HG03045 (cell line): Measurements from ENCODE around the gene MED13L.
"Not testable (repeated sequence)": the region's sequence is repeated elsewhere in the genome, so short reads cannot be mapped to it uniquely, and the experiment has no call there.

ENCODE experiments used
- ATAC-seq: cut with Tn5 transposase; IDR thresholded peaks from one replicate; pipeline ENCODE4 v1.9.1; 2021; ENCODE audit warnings: mild to moderate bottlenecking, moderate library complexity; ENCODE audit not compliant: unreplicated experiment

MED13L gene

DNA sequence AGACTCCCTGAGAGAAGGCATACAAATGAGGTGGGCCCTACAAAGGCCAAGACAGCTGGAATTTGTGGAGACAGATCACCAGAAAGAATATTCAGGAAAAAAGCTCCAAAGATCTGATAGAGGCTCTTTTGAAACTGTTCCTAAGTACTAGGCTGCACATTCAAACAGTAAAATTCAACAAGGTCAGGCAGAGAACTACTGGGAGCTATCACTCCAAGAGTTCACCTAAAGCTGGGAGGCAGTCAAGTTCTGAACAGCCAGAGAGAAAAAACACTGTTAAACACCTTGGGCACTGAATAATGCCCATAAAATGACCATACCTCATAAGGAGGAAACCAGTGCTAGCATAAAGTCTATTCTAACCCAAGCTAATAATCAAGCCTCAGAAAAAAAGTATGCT, 28.6 kb downstream of the MED13L start:
- ATAC-seq: no peak

DNA sequence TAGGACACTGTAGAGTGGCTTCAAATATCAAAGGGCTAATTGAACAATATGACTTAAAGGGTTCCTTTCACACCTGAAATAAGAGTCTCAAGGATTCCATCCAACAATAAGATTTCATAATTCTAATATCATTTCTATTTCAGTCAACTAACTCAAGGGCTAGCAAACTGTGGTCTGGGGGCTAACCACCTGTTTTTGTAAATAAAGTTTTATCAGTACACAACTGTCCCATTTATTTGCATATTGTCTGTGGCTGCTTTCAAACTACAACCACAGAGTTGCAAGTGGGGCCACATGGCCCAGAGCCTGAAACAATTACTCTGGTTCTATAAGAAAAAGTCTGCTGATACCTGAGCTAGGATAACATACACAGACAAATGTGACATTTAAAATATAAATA, 29.1 kb downstream of the MED13L start:
- ATAC-seq: no peak

DNA sequence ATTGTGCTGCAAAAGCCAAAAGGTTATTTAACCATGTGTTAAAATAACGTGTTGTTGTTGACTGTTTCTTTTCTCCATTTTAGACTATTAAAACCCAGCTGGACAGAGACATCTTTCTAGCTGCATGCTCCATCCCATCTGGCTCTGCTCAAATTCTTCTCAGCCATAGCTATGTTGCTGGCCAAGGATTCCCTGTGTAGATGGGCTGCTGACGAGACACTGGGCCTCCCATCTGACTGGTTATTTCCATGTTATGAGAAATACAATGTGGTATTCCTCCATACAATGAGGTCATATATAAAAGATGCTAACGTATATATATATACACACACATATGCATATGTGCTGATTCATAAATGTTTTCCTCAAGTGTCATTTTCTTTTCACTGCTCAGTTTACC, 30.1 kb downstream of the MED13L start:
- ATAC-seq: no peak

- ATAC-seq: no peak
These were observed 30.9 kb downstream of the MED13L start for GRCh38 chr12:116246490-116247179.

GRCh38 chr12:116245189-116245588, 32.3 kb downstream of the MED13L start:
- ATAC-seq: no peak

DNA sequence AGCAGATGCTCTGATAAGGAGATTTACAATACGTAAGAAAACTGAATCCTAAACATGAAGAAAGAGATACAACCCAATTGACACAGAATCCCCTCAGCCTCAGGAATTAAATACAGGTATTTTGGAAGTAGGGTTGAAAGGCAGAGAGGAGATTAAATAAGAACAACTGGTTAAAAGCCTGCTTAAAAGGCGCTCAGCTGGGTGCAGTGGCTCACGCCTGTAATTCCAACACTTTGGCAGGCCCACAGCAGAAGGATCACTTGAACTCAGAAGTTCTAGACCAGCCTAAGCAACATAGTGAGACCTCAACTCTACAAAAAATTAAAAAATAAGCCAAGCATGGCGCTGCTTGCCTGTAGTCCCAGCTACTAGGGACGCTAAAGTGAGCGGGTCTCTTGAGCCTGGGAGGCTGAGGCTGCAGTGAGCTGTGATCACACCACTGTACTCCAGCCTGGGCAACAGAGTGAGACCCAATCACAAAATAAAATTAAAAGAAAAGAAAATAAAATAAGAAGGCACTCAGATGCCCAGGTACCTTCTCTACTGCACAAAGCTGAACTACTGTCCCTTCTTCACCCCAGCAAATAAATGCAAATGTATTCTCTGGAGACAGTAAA, 32.9 kb downstream of the MED13L start:
- no peak for ATAC-seq

DNA sequence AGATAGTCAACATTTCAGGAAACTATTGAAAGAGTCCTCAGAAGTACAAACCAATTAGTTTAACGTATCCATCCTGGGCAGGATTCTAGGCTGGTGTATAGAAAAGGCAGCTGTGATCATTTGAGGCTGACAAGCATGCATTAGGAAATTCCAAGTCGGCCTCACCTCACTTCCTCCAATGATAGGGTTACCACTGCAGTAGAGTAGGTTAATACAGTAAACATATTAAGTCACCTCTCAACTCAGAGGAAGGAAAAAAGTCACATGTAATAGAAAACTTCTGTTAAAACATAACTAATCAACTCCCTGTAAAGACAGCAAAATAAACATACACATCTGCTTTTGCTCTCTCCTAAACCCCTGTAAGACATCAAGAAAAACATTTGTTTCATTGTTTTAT, 33.5 kb downstream of the MED13L start:
- no peak for ATAC-seq

DNA sequence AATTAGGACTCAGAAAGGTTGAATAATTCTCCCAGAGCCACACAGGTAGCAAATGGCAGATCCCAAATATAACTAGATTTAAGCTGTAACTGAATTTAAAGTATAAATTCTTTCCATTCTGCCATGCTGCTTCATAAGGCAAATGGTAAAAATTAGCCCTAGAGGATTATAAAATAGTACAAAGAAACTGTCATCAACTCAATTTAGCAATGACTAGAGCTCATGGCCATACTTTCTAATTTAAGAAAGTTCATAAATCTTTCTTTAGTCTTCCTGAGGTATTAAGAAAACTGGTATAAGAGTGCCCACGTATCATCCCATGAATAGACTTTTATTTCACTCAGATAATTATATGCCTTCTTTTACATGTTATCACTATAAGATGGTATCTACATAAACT, 34.8 kb downstream of the MED13L start:
- ATAC-seq: no peak

GRCh38 chr12:116241157-116241759, 36.2 kb downstream of the MED13L start:
- no peak for ATAC-seq

- ATAC-seq: not testable (repeated sequence)
These were observed 38.8 kb downstream of the MED13L start for GRCh38 chr12:116238570-116239119.

DNA sequence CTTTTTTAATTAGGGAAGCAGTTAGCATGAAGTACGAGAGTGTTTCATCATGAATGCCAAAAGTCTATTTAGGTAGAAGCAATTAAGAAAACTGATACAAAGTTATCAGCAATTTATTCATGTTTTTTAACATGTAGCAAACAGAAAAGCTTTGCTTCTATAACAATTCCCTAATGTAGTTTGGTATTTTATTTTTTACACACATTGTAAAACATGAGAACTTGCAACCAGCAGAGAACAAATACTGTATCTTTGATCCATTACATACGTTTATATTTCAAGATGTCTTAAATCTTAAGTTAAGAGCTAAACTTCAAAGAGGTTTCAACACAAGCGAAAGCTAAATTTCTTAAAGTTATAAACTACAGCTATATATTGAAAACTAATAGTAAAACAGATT, 39.3 kb downstream of the MED13L start:
- no peak for ATAC-seq

DNA sequence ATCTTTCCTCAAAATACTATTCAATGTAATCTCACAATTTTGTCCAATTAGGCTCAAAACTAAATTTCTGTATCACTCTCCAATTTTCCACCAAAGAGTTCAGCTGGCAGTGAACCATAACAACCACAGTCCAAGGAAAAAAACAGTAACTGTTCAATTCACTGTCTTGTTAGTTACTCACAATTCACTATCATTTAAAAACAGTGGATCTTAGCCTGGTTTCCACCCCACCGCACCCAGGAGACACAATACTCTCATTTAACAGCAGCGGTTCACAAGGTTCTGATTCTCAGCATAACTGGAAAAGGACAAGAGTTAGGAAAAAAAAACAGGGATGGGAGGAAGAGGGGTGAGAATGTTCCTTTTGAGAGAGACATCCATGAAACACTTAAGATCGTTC, 40.5 kb downstream of the MED13L start:
- ATAC-seq: no peak

GRCh38 chr12:116236148-116236731, 41.3 kb downstream of the MED13L start:
- ATAC-seq: no peak

- ATAC-seq: not testable (repeated sequence)
These were observed 43.3 kb downstream of the MED13L start for GRCh38 chr12:116234148-116234547.

- no peak for ATAC-seq
These were observed 43.8 kb downstream of the MED13L start for GRCh38 chr12:116233669-116234068.

- ATAC-seq: no peak
These were observed 49.7 kb downstream of the MED13L start for GRCh38 chr12:116227811-116228210.

DNA sequence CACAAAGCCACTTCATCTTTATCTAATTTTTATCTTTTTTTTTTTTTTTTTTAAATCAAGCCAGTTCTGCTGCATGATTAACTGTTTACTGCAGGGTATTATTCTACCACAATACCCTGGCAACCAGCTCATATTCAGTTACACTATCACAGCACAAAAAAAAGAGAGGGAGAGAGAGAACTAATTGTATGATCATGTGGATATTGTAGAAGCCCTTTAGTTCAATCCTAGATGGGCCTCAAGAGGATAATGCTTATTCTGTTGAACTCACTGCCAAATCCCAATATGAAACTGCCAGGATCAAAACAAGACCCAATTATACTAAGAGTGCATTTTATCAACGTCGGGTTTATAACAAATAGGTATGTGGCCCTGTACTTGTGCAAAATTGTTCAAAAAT, 51.5 kb downstream of the MED13L start:
- ATAC-seq: no peak

GRCh38 chr12:116222358-116222757, 55.1 kb downstream of the MED13L start:
- no peak for ATAC-seq

- ATAC-seq: no peak
These were observed 56.7 kb downstream of the MED13L start for GRCh38 chr12:116220756-116221155.

GRCh38 chr12:116217045-116217735, 60.3 kb downstream of the MED13L start:
- ATAC-seq: no peak
